Adrenal gland (tissue), 5 donors: ENCODE measurements around the gene RCN2.

ENCODE experiments used
- POLR2A ChIP-seq, 2 donors: fragments of 450-650 bp; IDR thresholded peaks; one replicate each; pipeline ENCODE4 v1.6.1; 2017; ENCODE audit warnings: antibody characterized with exemption in 2 of 2, mild to moderate bottlenecking in 2 of 2, moderate library complexity in 1 of 2
- TF ChIP-seq, protein P1 (sequence below), 6 experiments: fragments of 450-650 bp in 4 of 6; fragments of 200-600 bp in 2 of 6; sonication (generic) in 1 of 6; IDR thresholded peaks; 1 replicate in 5 of 6; 2 replicates in 1 of 6; pipeline versions ENCODE4 v1.5.1 to v1.8.0; 2016 to 2021; ENCODE audit warnings: antibody characterized with exemption in 6 of 6, mild to moderate bottlenecking in 2 of 6, moderate library complexity in 1 of 6
- donor health status: DM: no; HTN: no; CAD: no.

DNA sequence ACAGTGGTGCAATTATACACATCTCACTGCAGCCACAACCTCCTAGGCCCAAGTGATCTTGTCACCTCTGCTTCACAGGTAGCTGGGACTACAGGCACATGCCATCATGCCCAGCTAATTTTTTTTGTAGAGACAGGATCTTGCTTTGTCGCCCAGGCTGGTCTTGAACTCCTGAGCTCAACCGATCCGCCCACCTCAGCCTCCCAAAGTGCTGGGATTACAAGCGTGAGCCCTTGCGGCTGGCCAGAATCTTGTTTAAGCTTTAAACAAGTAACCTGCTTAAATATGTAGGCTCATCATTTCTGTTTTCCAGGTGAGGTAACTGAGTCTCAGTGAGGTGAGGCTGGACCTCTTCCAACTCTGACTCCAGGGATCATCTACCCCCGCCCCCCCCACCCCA is 55.7 kb downstream of the RCN2 start:
- TF ChIP-seq, protein P1, sequence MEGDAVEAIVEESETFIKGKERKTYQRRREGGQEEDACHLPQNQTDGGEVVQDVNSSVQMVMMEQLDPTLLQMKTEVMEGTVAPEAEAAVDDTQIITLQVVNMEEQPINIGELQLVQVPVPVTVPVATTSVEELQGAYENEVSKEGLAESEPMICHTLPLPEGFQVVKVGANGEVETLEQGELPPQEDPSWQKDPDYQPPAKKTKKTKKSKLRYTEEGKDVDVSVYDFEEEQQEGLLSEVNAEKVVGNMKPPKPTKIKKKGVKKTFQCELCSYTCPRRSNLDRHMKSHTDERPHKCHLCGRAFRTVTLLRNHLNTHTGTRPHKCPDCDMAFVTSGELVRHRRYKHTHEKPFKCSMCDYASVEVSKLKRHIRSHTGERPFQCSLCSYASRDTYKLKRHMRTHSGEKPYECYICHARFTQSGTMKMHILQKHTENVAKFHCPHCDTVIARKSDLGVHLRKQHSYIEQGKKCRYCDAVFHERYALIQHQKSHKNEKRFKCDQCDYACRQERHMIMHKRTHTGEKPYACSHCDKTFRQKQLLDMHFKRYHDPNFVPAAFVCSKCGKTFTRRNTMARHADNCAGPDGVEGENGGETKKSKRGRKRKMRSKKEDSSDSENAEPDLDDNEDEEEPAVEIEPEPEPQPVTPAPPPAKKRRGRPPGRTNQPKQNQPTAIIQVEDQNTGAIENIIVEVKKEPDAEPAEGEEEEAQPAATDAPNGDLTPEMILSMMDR (IDR thresholded peaks at IDR 0.05): no peak
- TF ChIP-seq POLR2A (IDR thresholded peaks at IDR 0.05): no peak
